GM06990 (cell line): ENCODE results near the gene TAF4.

Experiments
- DNase-seq: peaks from one replicate; pipeline ENCODE4 v3.0.0-alpha.2; 2011; ENCODE audit not compliant: insufficient read length; ENCODE audit errors: extremely low read depth
- H3K27me3 ChIP-seq: replicated peaks from 2 replicates; pipeline ENCODE4 v1.6.0; 2011; ENCODE audit warnings: low read length; ENCODE audit not compliant: control insufficient read depth, insufficient read depth
- H3K36me3 ChIP-seq: 2 replicates; pipeline ENCODE4 v1.5.1; 2011; ENCODE audit warnings: low read length; ENCODE audit not compliant: control insufficient read depth, insufficient read depth
- H3K4me3 ChIP-seq: replicated peaks from 2 replicates; pipeline ENCODE4 v1.5.1; 2011; ENCODE audit warnings: low read depth, mild to moderate bottlenecking, control low read depth, low read length
- TF ChIP-seq, protein P1 (sequence below): IDR thresholded peaks from 2 replicates; pipeline ENCODE4 v1.5.1; 2011; ENCODE audit warnings: low read length, control low read depth, mild to moderate bottlenecking, inconsistent platforms; ENCODE audit not compliant: insufficient read depth, poor library complexity, severe bottlenecking

The TAF4 gene

GRCh38 chr20:61932711-61933480 is 132.8 kb downstream of the TAF4 start:
- DNase-seq = no peak
- no peaks in the 10 kb centered on the region for H3K27me3 ChIP-seq
- TF ChIP-seq, protein P1, sequence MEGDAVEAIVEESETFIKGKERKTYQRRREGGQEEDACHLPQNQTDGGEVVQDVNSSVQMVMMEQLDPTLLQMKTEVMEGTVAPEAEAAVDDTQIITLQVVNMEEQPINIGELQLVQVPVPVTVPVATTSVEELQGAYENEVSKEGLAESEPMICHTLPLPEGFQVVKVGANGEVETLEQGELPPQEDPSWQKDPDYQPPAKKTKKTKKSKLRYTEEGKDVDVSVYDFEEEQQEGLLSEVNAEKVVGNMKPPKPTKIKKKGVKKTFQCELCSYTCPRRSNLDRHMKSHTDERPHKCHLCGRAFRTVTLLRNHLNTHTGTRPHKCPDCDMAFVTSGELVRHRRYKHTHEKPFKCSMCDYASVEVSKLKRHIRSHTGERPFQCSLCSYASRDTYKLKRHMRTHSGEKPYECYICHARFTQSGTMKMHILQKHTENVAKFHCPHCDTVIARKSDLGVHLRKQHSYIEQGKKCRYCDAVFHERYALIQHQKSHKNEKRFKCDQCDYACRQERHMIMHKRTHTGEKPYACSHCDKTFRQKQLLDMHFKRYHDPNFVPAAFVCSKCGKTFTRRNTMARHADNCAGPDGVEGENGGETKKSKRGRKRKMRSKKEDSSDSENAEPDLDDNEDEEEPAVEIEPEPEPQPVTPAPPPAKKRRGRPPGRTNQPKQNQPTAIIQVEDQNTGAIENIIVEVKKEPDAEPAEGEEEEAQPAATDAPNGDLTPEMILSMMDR = no peak
- no peak overlapping the region for H3K4me3 ChIP-seq
- no peaks in the 10 kb centered on the region for H3K36me3 ChIP-seq

GRCh38 chr20:61932199-61932592 is 133.5 kb downstream of the TAF4 start:
- no peaks in the 10 kb centered on the region for H3K27me3 ChIP-seq
- no peak for DNase-seq
- H3K36me3 ChIP-seq = no peaks in the 10 kb centered on the region
- TF ChIP-seq, protein P1 = no peak
- H3K4me3 ChIP-seq = no peak overlapping the region

DNA sequence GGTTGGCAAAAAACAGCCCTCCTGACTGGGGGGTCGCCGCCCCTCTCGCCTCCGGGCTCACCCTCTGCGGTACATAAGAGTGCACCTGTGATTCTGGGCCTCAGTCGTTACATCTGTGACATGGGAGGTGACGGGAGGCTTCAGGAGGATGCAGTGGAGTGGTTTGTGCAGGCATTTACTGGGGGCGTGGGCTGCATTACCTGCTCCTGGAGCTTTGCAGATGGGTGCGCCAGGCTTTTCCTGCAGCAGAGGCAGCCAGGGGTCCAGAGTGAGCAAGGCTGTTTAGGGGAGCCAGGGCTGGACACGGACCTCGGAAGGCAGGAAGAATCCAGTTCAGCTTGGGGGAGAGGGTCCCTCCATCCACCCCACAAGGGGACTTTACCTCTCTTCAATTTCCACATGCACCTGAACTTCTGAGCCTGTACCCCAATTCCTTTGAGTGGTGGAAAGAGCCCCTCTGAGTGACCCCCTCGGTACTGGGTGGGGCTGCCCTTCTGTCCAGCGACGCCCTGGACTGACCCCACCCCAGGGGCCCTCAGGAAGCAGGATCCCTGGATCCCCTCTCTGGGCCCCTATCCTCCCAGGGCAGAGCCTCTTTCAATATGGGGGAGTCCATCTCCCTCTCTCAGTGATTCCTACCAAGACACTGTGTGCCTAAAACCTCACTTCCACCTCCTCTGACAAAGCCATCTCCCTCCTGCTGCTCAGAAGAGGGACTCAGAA is 134.0 kb downstream of the TAF4 start:
- no peaks in the 10 kb centered on the region for H3K36me3 ChIP-seq
- no peak overlapping the region for H3K4me3 ChIP-seq
- no peaks in the 10 kb centered on the region for H3K27me3 ChIP-seq
- TF ChIP-seq, protein P1 = no peak
- DNase-seq = no peak

DNA sequence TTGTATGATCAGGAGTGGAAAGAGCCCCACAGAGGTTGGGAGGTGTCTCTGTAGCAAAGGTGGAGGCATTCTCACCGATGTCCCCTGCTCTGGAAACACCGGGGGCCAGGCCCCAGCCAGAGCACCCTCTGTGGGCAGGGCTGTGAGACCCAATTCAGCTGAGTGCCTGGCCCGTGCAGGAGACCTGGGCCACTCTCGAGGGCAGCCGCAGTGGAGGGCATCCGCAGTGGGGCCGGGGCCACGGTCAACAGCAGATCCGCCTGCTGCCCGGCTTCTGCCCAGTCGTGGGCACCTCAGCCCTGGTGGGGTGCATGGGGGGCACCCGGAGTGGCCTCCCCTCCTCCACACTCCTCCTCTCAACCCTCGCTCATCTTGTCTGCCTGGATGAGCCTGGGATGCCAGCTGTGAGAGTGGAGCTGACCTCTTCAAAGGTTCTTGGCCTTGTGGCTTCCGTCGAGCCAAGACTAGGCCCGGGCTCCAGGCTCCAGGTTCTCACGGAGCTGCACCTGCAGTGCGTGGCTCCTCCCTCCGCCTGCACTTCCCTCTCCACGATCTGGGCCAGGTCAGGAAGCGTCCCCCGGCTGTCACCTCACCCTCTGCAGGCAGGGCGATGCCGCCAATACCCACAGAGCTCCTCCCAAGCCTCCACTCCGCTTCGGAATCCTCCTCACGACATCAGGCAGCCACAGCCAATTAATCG is 134.8 kb downstream of the TAF4 start:
- no peak for DNase-seq
- TF ChIP-seq, protein P1 = no peak
- no peaks in the 10 kb centered on the region for H3K36me3 ChIP-seq
- H3K4me3 ChIP-seq = no peak overlapping the region
- H3K27me3 ChIP-seq = no peaks in the 10 kb centered on the region

DNA sequence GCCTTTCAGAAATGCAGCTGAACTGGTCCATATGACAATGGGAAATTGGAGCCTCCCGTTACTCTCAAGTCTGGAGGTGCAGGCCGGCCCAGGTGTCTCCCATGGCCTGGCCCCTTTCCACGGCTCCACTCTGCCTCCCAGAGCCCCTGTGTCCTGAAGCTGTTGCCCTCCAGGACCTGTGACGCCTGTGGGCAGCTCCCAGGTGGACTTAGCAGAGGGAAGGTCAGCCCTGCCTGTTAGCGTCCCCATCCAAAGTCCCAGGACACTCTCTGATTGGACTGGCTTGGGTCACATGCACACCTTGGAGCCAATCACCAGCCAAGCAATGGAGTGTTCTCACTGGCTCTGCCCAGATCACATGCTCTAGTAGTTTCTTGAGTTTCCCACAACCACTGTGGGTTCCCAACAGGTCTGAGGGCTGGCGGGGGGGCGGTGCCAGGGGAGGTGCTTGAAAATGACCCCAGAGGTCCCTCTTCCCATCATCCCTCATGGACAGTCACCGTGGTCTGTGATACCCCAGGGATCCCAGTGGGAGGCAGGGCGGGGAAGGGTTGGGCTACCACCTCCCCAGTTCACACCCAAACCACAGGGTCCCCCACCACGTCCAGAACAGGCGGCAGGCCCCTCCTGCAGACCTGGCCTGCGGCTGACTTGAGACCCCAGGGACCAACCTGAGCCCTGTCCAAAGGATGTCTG is 135.6 kb downstream of the TAF4 start:
- Histone ChIP-seq H3K36me3 (no peaks in the 10 kb centered on the region), H3K27me3 (no peaks in the 10 kb centered on the region), H3K4me3 (no peak overlapping the region)
- no peak for DNase-seq
- TF ChIP-seq, protein P1 = no peak
